ENCODE data around the gene PPP2R2C. TPM values are rescaled to one million over a fixed set of nuclear protein-coding genes. Genes with fewer than 3 reads are reported as not detected.

The PPP2R2C gene
- total and polyA plus RNA-seq, 2 experiments from 2014 or later, result 1.3 to 9.2 TPM

DNA sequence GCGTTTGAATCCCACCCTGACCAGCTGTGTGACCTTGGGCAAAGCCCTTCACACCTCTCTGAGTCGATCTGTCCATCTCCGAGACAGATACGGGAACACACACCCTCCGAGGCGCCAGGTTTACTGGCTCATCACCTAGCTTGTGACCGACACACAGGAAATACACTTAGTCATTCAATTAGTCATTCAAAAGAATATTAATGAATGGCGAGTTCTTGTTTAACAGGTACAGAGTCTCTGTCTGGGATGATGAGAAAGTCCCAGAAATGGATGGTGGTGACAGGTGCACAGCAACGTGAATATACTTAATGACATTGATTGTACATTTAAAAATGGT is 80.6 kb downstream of the PPP2R2C start:
- Histone ChIP-seq H3K4me3 (no peak overlapping the region), H3K36me3 (ENCODE audit: insufficient read depth) (no peaks in the 10 kb centered on the region), H2AFZ (no peak overlapping the region), H4K20me1 (replicated peaks; ENCODE audit: insufficient read depth) (no peaks in the 10 kb centered on the region), H3K4me2 (no peak overlapping the region), H3K79me2 (replicated peaks; ENCODE audit: insufficient read depth) (no peaks in the 10 kb centered on the region), H3K27ac (ENCODE audit: low read depth) (no peak overlapping the region), H3K9me2 (ENCODE audit: insufficient read depth) (no peaks in the 10 kb centered on the region), H3F3A (replicated peaks; ENCODE audit: low read depth) (no peaks in the 10 kb centered on the region), H3K27me3 (ENCODE audit: insufficient read depth) (no peaks in the 10 kb centered on the region), H3K4me1 (ENCODE audit: insufficient read depth) (no peaks in the 10 kb centered on the region)
- Mint-ChIP-seq H3K27ac (no peak overlapping the region), H3K9me3 (no peaks in the 10 kb centered on the region; the same call in 2 of the 3 replicates), H3K36me3 (ENCODE audit: low read depth) (no peaks in the 10 kb centered on the region), H3K4me1 (peaks cover 7% of the 10 kb centered on the region), H3K27me3 (ENCODE audit: insufficient read depth, low read depth, poor library complexity) (peaks cover 4% of the 10 kb centered on the region), H3K4me3 (no peak overlapping the region)
- TF ChIP-seq NANOG (IDR thresholded peaks at IDR 0.05; ENCODE audit: borderline replicate concordance) (no peak), JUNB (IDR thresholded peaks at IDR 0.05; ENCODE audit: unreplicated experiment) (no peak), ZNF331 (CRISPR knock-in tag; IDR thresholded peaks at IDR 0.05; ENCODE audit: low read depth) (no peak), STAT1 (IDR thresholded peaks at IDR 0.05; ENCODE audit: unreplicated experiment) (no peak), EZH2phosphoT487 (IDR thresholded peaks at IDR 0.05; ENCODE audit: unreplicated experiment) (no peak), EZH2 (IDR thresholded peaks at IDR 0.05; ENCODE audit: low read depth, unreplicated experiment) (no peak), ZNF114 (CRISPR knock-in tag; IDR thresholded peaks at IDR 0.05) (no peak), CREB1 (CRISPR knock-in tag; IDR thresholded peaks at IDR 0.05; ENCODE audit: low read depth) (no peak), POLR2AphosphoS5 (IDR thresholded peaks at IDR 0.05; ENCODE audit: low read depth) (no peak)
- TF ChIP-seq, protein P1, sequence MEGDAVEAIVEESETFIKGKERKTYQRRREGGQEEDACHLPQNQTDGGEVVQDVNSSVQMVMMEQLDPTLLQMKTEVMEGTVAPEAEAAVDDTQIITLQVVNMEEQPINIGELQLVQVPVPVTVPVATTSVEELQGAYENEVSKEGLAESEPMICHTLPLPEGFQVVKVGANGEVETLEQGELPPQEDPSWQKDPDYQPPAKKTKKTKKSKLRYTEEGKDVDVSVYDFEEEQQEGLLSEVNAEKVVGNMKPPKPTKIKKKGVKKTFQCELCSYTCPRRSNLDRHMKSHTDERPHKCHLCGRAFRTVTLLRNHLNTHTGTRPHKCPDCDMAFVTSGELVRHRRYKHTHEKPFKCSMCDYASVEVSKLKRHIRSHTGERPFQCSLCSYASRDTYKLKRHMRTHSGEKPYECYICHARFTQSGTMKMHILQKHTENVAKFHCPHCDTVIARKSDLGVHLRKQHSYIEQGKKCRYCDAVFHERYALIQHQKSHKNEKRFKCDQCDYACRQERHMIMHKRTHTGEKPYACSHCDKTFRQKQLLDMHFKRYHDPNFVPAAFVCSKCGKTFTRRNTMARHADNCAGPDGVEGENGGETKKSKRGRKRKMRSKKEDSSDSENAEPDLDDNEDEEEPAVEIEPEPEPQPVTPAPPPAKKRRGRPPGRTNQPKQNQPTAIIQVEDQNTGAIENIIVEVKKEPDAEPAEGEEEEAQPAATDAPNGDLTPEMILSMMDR (conservative IDR thresholded peaks at IDR 0.05; ENCODE audit: low read depth in 2 of 2), result no peak
- TF ChIP-seq, protein P2, sequence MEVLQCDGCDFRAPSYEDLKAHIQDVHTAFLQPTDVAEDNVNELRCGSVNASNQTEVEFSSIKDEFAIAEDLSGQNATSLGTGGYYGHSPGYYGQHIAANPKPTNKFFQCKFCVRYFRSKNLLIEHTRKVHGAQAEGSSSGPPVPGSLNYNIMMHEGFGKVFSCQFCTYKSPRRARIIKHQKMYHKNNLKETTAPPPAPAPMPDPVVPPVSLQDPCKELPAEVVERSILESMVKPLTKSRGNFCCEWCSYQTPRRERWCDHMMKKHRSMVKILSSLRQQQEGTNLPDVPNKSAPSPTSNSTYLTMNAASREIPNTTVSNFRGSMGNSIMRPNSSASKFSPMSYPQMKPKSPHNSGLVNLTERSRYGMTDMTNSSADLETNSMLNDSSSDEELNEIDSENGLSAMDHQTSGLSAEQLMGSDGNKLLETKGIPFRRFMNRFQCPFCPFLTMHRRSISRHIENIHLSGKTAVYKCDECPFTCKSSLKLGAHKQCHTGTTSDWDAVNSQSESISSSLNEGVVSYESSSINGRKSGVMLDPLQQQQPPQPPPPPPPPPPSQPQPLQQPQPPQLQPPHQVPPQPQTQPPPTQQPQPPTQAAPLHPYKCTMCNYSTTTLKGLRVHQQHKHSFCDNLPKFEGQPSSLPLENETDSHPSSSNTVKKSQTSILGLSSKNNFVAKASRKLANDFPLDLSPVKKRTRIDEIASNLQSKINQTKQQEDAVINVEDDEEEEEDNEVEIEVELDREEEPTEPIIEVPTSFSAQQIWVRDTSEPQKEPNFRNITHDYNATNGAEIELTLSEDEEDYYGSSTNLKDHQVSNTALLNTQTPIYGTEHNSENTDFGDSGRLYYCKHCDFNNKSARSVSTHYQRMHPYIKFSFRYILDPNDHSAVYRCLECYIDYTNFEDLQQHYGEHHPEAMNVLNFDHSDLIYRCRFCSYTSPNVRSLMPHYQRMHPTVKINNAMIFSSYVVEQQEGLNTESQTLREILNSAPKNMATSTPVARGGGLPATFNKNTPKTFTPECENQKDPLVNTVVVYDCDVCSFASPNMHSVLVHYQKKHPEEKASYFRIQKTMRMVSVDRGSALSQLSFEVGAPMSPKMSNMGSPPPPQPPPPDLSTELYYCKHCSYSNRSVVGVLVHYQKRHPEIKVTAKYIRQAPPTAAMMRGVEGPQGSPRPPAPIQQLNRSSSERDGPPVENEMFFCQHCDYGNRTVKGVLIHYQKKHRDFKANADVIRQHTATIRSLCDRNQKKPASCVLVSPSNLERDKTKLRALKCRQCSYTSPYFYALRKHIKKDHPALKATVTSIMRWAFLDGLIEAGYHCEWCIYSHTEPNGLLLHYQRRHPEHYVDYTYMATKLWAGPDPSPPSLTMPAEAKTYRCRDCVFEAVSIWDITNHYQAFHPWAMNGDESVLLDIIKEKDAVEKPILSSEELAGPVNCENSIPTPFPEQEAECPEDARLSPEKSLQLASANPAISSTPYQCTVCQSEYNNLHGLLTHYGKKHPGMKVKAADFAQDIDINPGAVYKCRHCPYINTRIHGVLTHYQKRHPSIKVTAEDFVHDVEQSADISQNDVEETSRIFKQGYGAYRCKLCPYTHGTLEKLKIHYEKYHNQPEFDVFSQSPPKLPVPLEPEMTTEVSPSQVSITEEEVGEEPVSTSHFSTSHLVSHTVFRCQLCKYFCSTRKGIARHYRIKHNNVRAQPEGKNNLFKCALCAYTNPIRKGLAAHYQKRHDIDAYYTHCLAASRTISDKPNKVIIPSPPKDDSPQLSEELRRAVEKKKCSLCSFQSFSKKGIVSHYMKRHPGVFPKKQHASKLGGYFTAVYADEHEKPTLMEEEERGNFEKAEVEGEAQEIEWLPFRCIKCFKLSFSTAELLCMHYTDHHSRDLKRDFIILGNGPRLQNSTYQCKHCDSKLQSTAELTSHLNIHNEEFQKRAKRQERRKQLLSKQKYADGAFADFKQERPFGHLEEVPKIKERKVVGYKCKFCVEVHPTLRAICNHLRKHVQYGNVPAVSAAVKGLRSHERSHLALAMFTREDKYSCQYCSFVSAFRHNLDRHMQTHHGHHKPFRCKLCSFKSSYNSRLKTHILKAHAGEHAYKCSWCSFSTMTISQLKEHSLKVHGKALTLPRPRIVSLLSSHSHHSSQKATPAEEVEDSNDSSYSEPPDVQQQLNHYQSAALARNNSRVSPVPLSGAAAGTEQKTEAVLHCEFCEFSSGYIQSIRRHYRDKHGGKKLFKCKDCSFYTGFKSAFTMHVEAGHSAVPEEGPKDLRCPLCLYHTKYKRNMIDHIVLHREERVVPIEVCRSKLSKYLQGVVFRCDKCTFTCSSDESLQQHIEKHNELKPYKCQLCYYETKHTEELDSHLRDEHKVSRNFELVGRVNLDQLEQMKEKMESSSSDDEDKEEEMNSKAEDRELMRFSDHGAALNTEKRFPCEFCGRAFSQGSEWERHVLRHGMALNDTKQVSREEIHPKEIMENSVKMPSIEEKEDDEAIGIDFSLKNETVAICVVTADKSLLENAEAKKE (CRISPR knock-in tag; IDR thresholded peaks at IDR 0.05), result no peak
- TF ChIP-seq, protein P3, sequence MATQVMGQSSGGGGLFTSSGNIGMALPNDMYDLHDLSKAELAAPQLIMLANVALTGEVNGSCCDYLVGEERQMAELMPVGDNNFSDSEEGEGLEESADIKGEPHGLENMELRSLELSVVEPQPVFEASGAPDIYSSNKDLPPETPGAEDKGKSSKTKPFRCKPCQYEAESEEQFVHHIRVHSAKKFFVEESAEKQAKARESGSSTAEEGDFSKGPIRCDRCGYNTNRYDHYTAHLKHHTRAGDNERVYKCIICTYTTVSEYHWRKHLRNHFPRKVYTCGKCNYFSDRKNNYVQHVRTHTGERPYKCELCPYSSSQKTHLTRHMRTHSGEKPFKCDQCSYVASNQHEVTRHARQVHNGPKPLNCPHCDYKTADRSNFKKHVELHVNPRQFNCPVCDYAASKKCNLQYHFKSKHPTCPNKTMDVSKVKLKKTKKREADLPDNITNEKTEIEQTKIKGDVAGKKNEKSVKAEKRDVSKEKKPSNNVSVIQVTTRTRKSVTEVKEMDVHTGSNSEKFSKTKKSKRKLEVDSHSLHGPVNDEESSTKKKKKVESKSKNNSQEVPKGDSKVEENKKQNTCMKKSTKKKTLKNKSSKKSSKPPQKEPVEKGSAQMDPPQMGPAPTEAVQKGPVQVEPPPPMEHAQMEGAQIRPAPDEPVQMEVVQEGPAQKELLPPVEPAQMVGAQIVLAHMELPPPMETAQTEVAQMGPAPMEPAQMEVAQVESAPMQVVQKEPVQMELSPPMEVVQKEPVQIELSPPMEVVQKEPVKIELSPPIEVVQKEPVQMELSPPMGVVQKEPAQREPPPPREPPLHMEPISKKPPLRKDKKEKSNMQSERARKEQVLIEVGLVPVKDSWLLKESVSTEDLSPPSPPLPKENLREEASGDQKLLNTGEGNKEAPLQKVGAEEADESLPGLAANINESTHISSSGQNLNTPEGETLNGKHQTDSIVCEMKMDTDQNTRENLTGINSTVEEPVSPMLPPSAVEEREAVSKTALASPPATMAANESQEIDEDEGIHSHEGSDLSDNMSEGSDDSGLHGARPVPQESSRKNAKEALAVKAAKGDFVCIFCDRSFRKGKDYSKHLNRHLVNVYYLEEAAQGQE (IDR thresholded peaks at IDR 0.05; ENCODE audit: unreplicated experiment), result no peak
- TF ChIP-seq, protein P4, sequence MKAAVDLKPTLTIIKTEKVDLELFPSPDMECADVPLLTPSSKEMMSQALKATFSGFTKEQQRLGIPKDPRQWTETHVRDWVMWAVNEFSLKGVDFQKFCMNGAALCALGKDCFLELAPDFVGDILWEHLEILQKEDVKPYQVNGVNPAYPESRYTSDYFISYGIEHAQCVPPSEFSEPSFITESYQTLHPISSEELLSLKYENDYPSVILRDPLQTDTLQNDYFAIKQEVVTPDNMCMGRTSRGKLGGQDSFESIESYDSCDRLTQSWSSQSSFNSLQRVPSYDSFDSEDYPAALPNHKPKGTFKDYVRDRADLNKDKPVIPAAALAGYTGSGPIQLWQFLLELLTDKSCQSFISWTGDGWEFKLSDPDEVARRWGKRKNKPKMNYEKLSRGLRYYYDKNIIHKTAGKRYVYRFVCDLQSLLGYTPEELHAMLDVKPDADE (IDR thresholded peaks at IDR 0.05), result no peak
- DNase-seq (ENCODE audit: low spot score) (no peak), ATAC-seq (no peak)

Measured in GM23338 (cell line).